Right forelimb (tissue), 1 donor: ENCODE results near the gene ADH1C.
A peak's percentile ranks its signal among the peaks of the same experiment; 100 is the strongest.
"Not testable (repeated sequence)": the region's sequence is repeated elsewhere in the genome, so short reads cannot be mapped to it uniquely, and the experiment has no call there.

Source experiments
- DNase-seq: peaks from one replicate; pipeline ENCODE4 v3.0.0-alpha.2; 2018

Gene ADH1C

DNA sequence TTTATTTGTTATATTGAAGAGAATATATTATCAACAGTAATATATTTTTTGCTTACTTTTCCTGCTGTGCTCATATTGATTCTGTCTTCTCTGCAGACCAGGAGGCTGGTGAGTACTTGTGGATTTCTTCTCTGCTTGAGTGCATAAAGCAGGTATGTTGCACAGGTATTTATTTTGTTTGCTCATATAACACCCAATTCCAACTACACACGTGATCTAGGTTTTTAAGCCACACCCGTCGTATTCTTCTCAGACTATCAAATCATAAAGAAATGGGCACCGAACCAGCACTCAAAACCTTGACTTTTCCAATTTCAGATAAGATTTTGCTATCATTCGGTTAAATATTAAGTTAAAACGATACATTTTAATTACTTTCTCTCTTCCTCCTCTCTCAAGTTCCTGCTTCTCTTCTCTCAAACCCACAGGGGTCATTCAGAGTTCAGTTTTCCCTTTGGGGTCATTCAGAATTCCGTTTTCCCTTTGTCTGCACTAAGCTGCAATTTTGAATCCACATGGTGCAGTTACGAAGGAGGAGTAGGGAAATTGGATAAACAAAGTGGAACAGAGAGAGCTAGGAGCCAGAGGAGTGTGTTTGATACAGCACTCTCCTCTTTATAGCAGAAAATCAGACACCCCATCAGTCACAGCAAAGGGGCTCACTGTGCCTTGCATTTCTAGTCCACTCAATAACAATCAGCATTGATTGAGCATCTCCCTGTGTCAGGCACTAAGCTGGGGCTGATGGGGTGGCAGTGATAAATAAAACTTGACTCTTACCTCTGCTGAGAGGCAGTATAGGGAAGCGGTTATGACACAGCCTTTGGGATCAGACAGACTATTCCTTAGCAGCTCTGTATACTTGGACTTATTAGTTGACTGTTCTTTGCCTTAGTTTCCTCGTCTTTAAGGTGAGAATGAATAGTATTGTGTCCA is at the start of gene ADH1C:
ADH1C (minus strand) TSS at position 145 of the 936 bp plus-strand sequence; CDS start at position 74, 71 bp downstream.
- DNase-seq, result no peak

DNA sequence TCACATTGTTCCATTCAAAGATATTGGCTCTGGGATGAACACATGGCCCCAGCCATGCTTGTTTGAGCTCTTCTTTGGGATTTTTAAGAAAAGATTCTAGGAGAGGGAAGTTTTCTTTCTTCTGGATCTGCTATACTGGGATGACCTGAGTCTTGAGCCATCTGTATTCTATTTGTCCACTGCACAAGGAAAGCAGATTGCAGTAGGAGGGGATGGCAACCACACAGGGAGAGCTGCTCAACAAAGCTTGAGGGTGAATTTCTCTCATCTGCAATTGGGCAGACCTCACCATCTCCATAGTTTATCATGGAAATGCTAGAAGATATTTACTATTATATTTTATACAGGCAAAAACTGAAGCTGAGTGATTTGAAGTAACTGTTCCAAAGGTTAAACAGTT is 48.3 kb upstream of the ADH1C start:
- no peak for DNase-seq

DNA sequence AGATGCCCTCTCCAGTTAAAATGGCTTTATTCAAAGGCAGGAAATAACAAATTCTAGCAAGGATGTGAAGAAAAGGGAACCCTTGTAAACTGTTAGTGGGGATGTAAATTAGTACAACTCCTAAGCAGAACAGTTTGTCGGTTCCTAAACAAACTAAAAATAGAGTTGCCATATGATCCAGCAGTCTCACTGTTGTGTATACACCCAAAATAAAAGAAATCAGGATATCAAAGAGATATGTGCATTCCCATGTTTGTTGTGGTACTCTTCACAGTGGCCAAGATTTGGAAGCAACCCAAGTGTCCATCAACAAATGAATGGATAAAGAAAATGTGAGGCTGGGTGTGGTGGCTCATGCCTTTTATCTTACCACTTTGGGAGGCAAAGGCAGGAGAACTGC is 46.5 kb upstream of the ADH1C start:
- no peak for DNase-seq

DNA sequence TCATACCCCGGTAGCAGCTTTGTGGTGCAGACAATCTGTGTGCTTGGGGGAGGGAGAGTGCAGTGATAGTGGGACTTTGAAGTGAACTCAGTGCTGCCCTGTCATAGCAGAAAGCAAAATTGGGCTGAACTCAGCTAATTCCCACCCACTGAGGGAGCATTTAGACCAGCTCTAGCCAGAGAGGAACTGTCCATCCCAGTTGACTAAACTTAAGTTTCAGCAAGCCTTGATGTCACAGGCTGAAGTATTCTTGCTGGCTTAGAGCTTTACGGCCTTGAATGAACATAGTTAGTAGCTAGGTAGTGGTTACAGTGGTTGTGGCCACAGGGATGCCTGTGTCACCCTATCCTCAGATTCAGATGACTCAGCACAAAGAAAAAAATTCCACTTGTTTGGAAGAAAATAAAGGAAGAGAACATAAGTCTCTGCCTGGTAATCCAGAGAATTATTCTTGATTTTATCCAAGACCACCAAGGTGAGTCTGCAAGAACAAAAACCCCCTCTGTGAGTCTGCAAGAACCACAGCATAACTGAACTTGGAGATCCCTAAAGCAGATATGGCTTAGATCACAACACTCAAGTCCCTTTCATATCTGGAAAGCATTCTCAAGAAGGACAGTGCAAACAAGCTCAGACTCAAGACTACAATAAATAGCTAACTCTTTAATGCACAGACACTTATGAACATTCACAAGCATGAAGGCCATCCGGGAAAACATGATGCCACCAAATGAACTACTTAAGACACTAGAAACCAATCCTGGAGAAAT is 43.2 kb upstream of the ADH1C start:
- no peak for DNase-seq

DNA sequence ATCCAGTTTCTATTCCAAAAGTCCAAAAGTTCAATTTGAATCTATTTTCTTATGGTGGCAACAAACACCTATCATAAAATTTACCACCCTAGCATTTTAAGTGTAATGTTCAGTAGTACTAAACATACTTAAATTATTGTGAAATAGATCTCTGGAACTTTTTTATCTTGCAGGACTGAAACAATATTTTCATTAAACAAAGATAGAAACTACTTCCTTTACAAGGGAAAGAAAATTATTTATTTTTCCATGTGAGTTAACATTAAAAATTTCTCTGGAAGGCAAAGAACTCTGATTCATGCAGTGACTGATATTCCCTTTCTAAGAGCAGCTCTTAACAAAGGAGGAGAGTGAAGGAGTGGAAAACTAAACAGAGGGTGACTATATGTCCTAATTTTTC is 42.4 kb upstream of the ADH1C start:
- DNase-seq, result no peak

DNA sequence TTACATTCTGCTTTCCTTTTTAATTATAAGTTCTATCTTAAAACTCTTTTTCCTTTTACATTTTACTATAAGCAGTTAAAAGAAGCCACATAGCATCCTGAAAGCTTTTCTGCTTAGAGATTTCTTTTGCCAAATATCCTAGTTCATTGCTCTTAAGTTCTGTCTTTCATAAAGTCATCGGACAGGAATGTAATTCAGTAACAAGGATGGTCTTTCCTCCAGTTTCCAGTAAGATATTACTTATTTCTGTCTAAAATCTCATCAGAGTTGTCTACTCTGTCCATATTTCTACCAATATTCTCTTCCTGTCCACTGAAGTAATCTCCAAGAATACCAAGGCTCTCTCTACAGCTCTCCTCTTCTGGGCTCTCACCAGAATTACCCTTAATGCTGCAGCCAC is 37.5 kb upstream of the ADH1C start:
- no peak for DNase-seq

DNA sequence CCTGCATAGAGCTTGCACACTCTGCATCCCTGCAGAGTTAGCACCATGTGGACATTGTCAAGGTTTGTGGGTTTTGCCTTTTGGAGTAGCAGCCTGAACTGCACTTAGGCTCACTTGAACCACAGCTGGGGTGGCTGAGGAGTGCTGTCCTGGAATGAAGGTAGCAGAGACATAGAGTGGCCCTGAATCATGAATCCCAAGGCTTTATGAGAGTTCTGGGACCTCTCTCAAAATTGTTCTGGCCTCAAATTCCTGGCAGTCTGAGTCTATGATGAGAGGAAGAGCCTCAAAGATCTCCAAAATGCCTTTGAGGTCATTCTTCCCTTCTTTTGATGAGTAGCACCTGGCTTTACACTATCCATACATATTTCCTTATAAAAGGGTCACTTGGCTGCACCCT is 37.1 kb upstream of the ADH1C start:
- DNase-seq, result no peak

DNA sequence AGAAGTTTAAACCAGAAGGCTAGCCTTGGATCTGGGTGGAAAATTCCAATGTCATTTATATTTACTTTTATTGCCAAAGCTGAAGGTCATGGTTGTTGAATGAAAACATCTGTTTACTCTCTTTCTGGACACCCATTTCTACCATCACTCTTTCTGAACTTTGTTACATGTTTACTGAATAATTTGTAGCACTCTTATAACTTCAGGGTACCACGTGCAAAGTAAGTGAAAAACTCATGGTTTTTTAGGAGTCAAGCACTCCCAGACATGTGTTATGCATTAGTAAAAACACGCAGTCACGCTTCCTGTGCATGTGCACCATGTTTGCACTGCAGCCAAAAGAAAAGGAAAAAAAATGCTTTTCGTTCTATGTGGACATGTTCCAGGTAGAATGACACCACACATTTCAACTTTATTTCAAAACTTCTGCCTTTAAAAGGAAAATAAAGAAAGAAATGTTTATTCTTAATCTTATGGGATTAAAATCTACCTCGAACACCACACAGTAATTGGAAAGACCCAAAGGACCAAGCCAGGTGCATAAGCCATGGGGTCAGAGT is 31.4 kb upstream of the ADH1C start:
- DNase-seq, result peak; percentile 57

DNA sequence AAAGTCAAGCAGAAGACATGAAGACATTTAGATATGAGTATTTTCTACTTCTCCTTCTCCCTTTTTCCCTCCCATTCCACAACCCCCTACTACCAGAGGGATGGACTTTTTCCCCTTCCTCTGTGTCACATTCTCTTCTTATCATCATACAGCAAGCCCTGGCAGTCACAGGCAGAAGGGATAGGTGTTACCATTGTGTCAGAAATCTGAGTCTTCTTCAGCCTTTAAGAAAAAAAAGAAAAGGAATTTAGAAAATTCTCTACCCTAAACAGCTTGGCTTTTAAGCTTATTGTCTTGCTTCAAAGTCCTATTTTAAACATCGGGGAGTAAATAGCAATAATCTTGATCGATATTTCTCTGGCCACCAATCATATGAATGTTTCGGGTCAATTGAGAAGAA is 30.9 kb upstream of the ADH1C start:
- DNase-seq, result no peak

DNA sequence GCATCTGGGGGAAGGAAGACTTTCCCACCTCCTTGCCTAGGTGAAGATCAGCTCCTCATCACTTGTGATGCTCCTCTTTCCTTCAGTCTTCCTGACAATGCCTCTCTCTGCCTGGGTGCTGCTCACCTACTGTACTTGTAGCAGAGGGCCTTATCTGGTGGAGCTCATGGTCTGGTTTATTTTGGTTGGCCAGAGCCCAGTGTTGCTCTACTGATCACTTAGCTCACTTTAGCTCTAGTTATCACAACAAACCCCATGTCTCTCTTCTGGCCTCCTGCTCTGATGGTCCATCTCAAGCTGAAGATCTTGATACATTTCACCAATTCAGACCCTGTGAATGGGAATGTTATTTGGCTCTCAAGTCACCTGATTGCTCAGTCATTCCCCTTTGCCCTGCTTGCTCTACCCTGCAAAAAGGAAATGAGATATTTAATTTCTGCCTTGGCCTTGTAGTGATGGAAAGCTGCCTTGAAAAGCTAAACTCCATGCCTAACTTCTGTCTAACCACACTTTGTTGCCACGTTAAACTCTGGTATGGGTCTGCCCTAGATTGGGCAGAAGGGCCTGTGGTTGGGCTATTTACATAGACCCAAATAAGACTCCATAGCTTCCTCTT is 30.3 kb upstream of the ADH1C start:
- DNase-seq, result no peak

DNA sequence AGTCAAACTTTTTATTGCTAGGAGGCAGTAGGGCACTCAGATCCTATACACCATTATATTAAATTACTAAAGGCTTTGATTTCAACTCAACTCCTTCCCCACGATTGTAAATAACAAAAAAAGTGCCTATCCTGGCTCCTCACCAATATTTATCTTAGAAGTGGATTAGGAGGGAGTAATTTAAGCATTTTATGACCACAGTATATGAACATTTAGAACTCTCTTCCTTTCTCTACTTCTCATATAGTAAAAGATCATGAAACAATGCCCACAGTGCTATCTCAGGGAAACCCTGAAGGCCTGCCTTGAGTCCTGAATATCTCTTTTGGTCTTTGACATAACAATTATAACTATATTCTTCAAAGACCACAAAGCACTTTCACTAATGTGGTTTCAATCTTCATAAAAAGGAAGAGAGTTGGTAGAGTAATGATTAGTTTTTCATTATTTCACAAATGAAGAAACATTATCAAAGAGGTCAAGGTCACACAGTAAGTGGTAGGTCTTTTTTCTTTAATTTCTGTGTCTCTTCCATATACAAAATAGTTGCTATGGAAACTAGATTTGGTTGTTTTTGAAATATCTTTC is 29.1 kb upstream of the ADH1C start:
- DNase-seq, result no peak

DNA sequence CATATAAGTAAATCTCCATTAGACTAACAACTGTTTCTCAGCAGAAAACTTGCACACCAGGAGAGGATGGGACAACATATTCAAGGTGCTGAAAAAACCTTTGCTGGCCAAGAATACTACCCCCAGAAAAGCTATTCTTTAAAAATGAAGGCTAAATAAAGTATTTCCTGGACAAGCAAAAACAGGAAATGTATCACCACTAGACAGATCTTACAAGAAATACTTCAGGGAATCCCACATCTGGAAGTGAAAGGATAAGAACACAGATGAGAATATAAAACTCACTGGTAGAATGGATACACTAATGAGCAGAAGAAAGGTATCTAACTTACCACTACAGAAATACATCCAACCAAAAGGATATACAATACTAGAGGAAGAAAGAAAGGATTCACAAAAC is 27.0 kb upstream of the ADH1C start:
- DNase-seq, result no peak

DNA sequence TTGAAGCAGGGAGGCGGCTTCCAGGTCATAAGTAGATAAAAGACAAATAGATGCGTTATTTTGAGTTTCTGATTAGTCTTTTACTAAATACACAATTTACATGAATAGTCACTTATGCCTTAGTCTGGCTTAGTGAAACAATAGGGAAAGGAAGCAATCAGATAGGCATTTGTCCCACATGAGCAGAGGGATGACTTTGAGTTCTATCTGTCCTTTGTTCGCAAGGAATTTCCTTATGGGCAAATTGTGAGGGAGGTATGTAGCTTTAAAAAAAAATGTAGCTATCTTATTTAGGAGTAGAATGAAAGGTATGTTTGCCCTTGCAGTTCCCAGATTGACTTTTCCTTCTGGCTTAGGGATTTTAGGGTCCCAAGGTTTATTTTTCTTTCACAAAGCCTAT is 26.3 kb upstream of the ADH1C start:
- no peak for DNase-seq

DNA sequence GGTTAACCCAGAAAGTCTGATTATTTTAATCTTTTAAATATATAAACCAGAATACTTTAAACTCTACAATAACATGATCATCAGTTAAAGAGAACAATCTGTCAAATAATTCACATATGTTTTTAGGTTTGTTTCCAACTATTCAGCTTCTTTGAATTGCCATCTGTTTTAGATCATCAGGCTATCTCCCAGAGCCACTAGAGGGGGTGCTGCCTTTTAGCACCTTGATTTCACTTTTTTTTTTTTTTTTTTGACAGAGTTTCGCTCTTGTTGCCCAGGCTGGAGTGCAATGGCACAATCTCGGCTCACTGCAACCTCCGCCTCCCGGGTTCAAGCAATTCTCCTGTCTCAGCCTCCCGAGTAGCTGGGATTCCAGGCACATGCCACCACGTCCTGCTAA is 24.8 kb upstream of the ADH1C start:
- not testable (repeated sequence) for DNase-seq

DNA sequence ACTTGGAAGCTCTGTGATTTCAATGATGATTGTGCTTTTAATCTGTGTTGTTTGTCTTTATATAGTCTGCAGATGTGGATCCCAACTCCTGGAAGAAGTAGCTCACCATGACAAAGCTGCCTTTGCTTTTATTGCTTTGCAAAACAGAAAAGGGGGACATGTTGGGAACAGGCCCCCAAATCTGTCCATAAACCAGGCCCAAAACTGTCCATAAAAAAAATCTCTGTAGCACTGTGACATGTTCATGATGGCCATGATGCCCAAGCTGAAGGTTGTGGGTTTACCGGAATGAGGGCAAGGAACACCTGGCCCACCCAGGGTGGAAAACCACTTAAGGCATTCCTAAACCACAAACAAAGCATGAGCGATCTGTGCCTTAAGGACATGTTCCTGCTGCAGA is 19.9 kb upstream of the ADH1C start:
- not testable (repeated sequence) for DNase-seq

DNA sequence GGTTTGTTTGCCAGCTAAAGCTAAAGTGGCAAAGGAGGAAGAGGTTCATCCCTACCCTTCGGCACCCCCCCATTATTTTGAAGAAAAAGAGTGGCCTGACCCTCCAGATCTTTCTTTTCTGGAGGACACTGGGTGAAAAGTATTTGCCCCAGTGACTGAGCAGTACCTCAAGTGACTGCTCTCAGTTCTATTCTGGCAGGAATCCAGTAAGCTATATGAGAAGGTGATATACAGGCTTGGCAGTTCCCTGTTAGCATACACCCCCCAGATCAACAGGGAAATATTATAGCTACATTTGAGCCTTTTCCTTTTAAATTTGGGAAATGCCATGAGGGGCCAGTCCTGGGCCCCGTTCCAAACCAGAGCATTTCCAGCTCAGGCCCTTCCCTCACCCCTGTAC is 15.3 kb upstream of the ADH1C start:
- DNase-seq, result not testable (repeated sequence)

DNA sequence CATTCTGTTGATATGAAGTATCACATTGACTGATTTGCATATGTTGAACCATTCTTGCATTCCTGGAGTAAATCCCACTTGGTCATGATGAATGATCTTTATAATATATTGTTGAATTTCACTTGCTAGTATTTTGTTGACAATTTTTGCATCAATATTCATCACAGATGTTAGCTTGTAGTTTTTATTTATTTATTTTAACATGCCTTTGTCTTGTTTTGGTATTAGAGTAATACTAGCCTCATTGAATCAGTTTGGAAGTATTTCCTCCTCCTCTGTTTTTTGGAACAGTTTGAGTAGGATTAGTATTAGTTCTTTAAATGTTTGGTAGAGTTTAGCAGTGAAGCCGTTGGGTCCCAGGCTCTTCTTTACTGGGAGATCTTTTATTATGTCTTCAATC is 13.9 kb upstream of the ADH1C start:
- DNase-seq, result no peak

DNA sequence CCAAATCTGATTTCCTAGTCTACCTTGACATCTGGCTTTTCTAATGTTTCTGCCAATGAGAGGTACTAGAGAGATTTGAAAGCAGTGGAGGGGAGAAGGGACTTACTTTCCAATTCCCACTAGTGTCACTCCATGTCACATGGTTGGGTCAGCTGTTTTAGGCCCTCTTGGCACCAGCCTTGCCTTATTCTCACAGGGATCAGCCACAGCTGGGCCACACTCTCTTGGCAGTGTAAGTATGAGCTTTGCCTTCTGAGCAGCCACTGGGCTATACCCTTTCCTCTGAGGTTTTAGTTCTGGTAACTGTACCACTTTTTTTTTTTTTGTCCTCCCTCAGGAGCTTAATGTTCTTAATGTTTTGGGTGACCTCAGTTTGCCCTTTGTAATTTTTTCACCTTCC is 10.2 kb upstream of the ADH1C start:
- no peak for DNase-seq

DNA sequence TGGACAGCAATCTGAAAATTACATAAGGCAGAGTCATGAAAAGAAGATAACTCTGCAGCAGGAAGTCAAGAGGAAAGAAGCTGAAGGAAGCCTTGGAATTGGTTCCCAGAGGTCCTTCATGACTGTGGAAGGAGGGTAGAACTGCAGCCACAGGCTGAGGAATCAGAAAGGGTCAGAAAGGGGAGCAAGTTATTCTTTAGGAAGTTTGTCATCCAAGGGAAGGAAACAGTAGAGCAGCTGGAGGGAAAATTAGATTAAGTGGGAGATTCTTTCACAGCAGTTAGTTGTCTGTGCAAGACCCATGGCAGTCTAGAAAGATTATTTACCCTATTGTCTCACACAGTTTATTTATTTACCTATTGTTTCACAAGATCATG is 9.3 kb upstream of the ADH1C start:
- no peak for DNase-seq

DNA sequence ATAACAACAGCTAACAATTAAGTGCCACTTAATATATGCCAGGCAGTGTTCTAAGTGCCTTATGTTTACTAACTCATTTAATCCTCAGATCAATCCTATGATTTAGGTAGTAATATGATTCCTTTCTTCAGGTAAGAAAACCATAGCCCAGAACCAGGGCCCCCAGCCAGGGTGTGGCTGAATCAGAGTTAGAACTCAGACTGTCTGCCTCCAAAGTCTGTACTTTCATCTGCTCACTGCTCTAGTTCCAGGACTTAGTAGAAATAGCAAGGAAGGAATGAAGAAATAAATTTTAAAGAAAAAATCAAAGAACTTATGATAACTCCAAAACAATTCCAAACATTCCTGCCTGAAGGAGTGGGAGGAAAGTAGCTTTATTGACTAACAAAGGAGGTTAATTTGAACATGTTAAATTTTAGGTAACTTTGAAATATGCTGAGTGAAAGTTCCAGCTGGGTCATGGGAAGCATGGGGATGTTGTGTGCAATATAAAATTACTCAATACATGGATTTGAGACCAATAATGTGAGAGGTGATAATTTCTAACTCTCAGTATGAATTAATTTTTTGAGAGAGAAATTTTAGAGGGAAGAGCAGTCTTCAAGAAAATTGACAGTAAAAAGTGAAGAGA is 8.8 kb upstream of the ADH1C start:
- DNase-seq, result no peak

DNA sequence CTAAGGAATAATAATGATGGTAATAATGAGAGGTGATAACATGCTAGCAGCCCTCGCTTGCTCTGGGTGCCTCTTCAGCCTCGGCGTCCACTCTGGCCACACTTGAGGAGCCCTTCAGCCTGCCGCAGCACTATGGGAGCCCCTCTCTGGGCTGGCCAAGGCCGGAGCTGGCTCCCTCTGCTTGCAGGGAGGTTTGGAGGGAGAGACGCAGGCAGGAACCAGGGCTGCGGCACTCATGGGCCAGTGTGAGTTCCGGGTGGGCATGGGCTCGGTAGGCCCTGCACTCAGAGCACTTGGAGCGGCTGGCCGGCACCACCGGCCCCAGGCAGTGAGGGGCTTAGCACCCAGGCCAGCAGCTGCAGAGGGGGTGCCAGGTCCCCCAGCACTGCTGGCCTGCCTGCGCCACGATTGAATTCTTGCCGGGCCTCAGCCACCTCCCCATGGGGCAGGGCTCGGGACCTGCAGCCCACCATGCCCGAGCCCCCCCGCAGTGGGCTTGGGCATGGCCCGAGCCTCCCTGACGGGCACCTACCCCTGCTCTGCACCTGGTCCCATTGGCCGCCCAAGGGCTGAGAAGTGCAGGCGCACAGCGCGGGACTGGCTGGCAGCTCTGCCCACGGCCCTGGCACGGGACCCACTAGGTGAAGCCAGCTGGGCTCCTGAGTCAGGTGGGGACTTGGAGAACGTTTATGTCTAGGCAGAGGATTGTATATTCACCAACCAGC is 7.1 kb upstream of the ADH1C start:
- no peak for DNase-seq

DNA sequence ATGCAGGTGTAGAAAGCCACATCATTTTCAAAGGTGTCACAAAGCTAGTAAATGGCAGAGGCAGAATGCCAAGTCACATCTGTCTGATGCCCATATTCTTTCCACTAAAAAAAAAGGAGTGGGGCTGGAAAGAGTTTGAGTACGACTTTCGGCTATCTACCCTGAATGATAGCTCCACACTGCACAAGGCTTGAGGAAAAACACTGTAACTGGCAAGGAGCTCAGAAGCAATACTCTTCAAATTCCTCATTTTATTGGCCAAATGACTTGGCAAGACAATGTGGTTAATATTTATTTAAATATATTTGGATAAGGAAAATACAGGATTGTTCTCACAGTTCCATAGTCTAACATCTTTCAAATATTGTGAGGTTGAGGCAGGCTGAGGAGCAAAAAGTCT is 5.4 kb upstream of the ADH1C start:
- no peak for DNase-seq
